HepG2 (cell line): ENCODE data around the gene ZSCAN20. TPM values are rescaled to one million over a fixed set of nuclear protein-coding genes. Genes with fewer than 3 reads are reported as not detected.
A peak's percentile ranks its signal among the peaks of the same experiment; 100 is the strongest.

Source experiments
- AGO1 ChIP-seq: fragments of 200-400 bp; formaldehyde crosslinking; IDR thresholded peaks from 2 replicates; pipeline ENCODE4 v1.6.1; 2017; ENCODE audit warnings: mild to moderate bottlenecking, low read depth, low read length, moderate library complexity; ENCODE audit not compliant: poor library complexity, severe bottlenecking
- DNMT3B ChIP-seq: conservative IDR thresholded peaks from 2 replicates; pipeline ENCODE4 v1.6.1; 2016; ENCODE audit warnings: missing biosample characterization, control low read depth
- ELF3 ChIP-seq: IDR thresholded peaks from 2 replicates; pipeline ENCODE4 v1.6.1; 2016; ENCODE audit warnings: missing genetic modification reagents, missing compliant biosample characterization
- GABPB1 ChIP-seq: IDR thresholded peaks from 2 replicates; pipeline ENCODE4 v1.6.1; 2016; ENCODE audit warnings: mild to moderate bottlenecking, missing genetic modification reagents, moderate library complexity, missing compliant biosample characterization
- HNRNPH1 ChIP-seq: fragments of 200-400 bp; formaldehyde crosslinking; optimal IDR thresholded peaks from 2 replicates; pipeline ENCODE3; 2017; ENCODE audit warnings: mild to moderate bottlenecking, low read depth, low read length
- IRF2 ChIP-seq: IDR thresholded peaks from 2 replicates; pipeline ENCODE4 v1.6.1; 2018; ENCODE audit warnings: missing genetic modification reagents, missing compliant biosample characterization
- NCOR1 ChIP-seq: fragments of 200-600 bp; sonication (generic); IDR thresholded peaks from 2 replicates; pipeline ENCODE4 v1.7.0; 2017; ENCODE audit warnings: antibody characterized with exemption, low read length, borderline replicate concordance
- NR2F2 ChIP-seq: IDR thresholded peaks from 2 replicates; pipeline ENCODE4 v1.6.1; 2012; ENCODE audit warnings: low read depth, inconsistent platforms, borderline replicate concordance
- ONECUT2 ChIP-seq: sonication (generic); formaldehyde crosslinking; IDR thresholded peaks from 2 replicates; pipeline ENCODE4 v1.4.0; 2020; ENCODE audit warnings: missing genetic modification reagents
- RFXAP ChIP-seq: sonication (generic); formaldehyde crosslinking; IDR thresholded peaks from 2 replicates; pipeline ENCODE4 v1.4.0; 2020; ENCODE audit warnings: missing genetic modification reagents, borderline replicate concordance
- RXRA ChIP-seq: sonication (generic); formaldehyde crosslinking; IDR thresholded peaks from 2 replicates; pipeline ENCODE4 v1.5.1; 2020; ENCODE audit warnings: missing genetic modification reagents
- SIN3A ChIP-seq: IDR thresholded peaks from 2 replicates; pipeline ENCODE4 v1.6.1; 2011; ENCODE audit warnings: low read depth, mild to moderate bottlenecking, control low read depth, low read length, borderline replicate concordance
- SP1 ChIP-seq, 2 experiments: fragments of 450-650 bp in 1 of 2; sonication (generic) in 1 of 2; formaldehyde crosslinking in 1 of 2; IDR thresholded peaks; 2 replicates each; pipeline versions ENCODE4 v1.4.0 to v1.6.1; 2016 to 2020; ENCODE audit warnings: missing genetic modification reagents in 1 of 2
- SP5 ChIP-seq: IDR thresholded peaks from 2 replicates; pipeline ENCODE4 v1.6.1; 2016; ENCODE audit warnings: low read depth, borderline replicate concordance
- TAF15 ChIP-seq: fragments of 200-400 bp; formaldehyde crosslinking; IDR thresholded peaks from one replicate; pipeline ENCODE4 v1.6.1; 2018; ENCODE audit warnings: mild to moderate bottlenecking, low read depth, low read length; ENCODE audit not compliant: poor library complexity, severe bottlenecking
- TBP ChIP-seq: sonication (generic); formaldehyde crosslinking; IDR thresholded peaks from 2 replicates; pipeline ENCODE4 v1.5.0; 2020; ENCODE audit warnings: missing genetic modification reagents
- ZBTB20 ChIP-seq: sonication (generic); formaldehyde crosslinking; IDR thresholded peaks from 2 replicates; pipeline ENCODE4 v1.8.1; 2023; ENCODE audit warnings: missing genetic modification reagents, low read depth, mild to moderate bottlenecking, borderline replicate concordance
- ZNF282 ChIP-seq: fragments of 450-650 bp; IDR thresholded peaks from 2 replicates; pipeline ENCODE4 v1.6.1; 2018; ENCODE audit not compliant: partially characterized antibody
- ZNF331 ChIP-seq: sonication (generic); formaldehyde crosslinking; IDR thresholded peaks from 2 replicates; pipeline ENCODE4 v1.4.0; 2020; ENCODE audit warnings: missing genetic modification reagents
- ZNF350 ChIP-seq: sonication (generic); formaldehyde crosslinking; IDR thresholded peaks from 2 replicates; pipeline ENCODE4 v1.4.0; 2020; ENCODE audit warnings: mild to moderate bottlenecking, low read depth, missing genetic modification reagents, borderline replicate concordance
- ZNF543 ChIP-seq: sonication (generic); formaldehyde crosslinking; IDR thresholded peaks from 2 replicates; pipeline ENCODE4 v1.4.0; 2020; ENCODE audit warnings: mild to moderate bottlenecking, missing genetic modification reagents
- ZNF558 ChIP-seq: sonication (generic); formaldehyde crosslinking; IDR thresholded peaks from 2 replicates; pipeline ENCODE4 v1.9.0; 2022; ENCODE audit warnings: mild to moderate bottlenecking, missing genetic modification reagents, borderline replicate concordance
- ZNF605 ChIP-seq: sonication (generic); formaldehyde crosslinking; IDR thresholded peaks from 2 replicates; pipeline ENCODE4 v1.8.0; 2022; ENCODE audit warnings: mild to moderate bottlenecking, missing genetic modification reagents
- ZNF703 ChIP-seq: sonication (generic); formaldehyde crosslinking; IDR thresholded peaks from 2 replicates; pipeline ENCODE4 v1.5.1; 2020; ENCODE audit warnings: missing genetic modification reagents, mild to moderate bottlenecking, moderate library complexity, borderline replicate concordance
- ZNF709 ChIP-seq: sonication (generic); formaldehyde crosslinking; IDR thresholded peaks from 2 replicates; pipeline ENCODE4 v1.5.0; 2020; ENCODE audit warnings: mild to moderate bottlenecking, missing genetic modification reagents
- ZNF772 ChIP-seq: sonication (generic); formaldehyde crosslinking; IDR thresholded peaks from 2 replicates; pipeline ENCODE4 v1.5.0; 2020; ENCODE audit warnings: mild to moderate bottlenecking, missing genetic modification reagents
- polyA plus RNA-seq, 8 experiments: library from polyadenylated mRNA; depleted of rRNA in 3 of 8; stranded (reverse) in 7 of 8; unstranded in 1 of 8; fragments of >200 nt; fragmentation: Illumina TruSeq in 4 of 8; extraction: Trizol in 4 of 8; gene quantifications; 2 replicates each; pipeline versions ENCODE4 v1.2.1 to v1.2.3, GENCODE V29; 2011 to 2016; ENCODE audit warnings: low read depth in 4 of 8, missing spikeins in 1 of 8, mixed read lengths in 1 of 8; ENCODE audit not compliant: insufficient read depth in 1 of 8
- total RNA-seq, 5 experiments: library from RNA; depleted of rRNA; stranded (reverse); fragments of >200 nt; fragmentation: Illumina TruSeq; extraction: Trizol; gene quantifications; 2 replicates each; pipeline ENCODE4 v1.2.3, GENCODE V29; 2016; ENCODE audit warnings: low read depth in 1 of 5
- TF ChIP-seq, protein P1 (sequence below): sonication (generic); formaldehyde crosslinking; IDR thresholded peaks from 2 replicates; pipeline ENCODE4 v1.4.0; 2020; ENCODE audit warnings: missing genetic modification reagents
- TF ChIP-seq, protein P2 (sequence below): IDR thresholded peaks from 2 replicates; pipeline ENCODE4 v1.6.1; 2012; ENCODE audit warnings: low read length, improper control_type of control experiment

ZSCAN20 gene
- total and polyA plus RNA-seq, 2 of the 13 experiments (the other 11 are each of a cell fraction or from before 2014, with no cell fraction given), result 1.1 to 2.8 TPM

DNA sequence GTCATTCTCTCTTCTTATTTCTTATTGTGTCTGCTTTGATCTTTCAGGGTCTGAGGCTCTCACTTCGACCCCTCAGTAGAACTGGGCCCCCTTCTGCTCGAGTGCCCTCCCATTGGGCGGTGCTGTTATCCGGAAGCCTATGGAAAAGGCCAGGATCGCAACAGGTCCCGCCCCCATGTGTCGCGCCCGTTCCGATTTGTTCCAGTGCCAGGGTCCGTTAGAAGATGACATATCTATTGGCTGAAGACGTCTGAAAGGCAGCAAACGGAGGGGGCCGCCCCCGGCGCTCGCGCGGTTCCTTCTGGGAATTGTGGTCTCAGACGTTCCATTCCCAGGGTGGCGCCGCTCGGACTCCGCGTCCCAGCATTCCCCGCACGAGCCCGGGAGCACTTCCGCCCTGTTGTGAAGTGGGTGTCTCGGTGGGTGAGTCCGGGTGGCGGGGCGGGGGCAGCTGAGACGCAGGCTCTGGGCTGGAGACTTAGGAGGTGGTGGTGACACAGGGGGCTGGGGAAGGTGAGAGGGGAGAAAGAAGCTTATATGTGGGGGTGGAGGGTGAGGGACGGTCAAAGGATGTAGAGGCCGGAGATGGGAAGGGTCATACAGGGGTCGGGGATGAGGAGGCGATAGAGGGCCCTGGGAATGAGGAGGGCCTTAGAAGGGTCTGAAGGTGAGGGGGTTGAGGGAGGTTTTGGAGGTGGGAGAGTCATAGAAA, at the start of gene ZSCAN20 (continued):
- no peak for TF ChIP-seq ZNF703 (CRISPR knock-in tag)
- peak; percentile 27; the same call in 1 of the 2 replicates for TF ChIP-seq SP5 (CRISPR knock-in tag)
- TF ChIP-seq ZNF772 (CRISPR knock-in tag), result peak; percentile 63; the same call in 1 of the 2 replicates
- TF ChIP-seq, protein P1, sequence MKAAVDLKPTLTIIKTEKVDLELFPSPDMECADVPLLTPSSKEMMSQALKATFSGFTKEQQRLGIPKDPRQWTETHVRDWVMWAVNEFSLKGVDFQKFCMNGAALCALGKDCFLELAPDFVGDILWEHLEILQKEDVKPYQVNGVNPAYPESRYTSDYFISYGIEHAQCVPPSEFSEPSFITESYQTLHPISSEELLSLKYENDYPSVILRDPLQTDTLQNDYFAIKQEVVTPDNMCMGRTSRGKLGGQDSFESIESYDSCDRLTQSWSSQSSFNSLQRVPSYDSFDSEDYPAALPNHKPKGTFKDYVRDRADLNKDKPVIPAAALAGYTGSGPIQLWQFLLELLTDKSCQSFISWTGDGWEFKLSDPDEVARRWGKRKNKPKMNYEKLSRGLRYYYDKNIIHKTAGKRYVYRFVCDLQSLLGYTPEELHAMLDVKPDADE (CRISPR knock-in tag), result no peak
- TF ChIP-seq SP1 (IDR thresholded peaks at IDR 0.05), result no peak
- peak; percentile 78 for TF ChIP-seq SP1 (CRISPR knock-in tag; IDR thresholded peaks at IDR 0.05)
- no peak for TF ChIP-seq ZBTB20 (CRISPR knock-in tag)
- TF ChIP-seq RFXAP (CRISPR knock-in tag), result no peak
- TF ChIP-seq NR2F2, result no peak
- peak; percentile 53 for TF ChIP-seq TAF15
- TF ChIP-seq IRF2 (CRISPR knock-in tag), result peak; percentile 75
- peak; percentile 98 for TF ChIP-seq GABPB1 (CRISPR knock-in tag)
- TF ChIP-seq, protein P2, sequence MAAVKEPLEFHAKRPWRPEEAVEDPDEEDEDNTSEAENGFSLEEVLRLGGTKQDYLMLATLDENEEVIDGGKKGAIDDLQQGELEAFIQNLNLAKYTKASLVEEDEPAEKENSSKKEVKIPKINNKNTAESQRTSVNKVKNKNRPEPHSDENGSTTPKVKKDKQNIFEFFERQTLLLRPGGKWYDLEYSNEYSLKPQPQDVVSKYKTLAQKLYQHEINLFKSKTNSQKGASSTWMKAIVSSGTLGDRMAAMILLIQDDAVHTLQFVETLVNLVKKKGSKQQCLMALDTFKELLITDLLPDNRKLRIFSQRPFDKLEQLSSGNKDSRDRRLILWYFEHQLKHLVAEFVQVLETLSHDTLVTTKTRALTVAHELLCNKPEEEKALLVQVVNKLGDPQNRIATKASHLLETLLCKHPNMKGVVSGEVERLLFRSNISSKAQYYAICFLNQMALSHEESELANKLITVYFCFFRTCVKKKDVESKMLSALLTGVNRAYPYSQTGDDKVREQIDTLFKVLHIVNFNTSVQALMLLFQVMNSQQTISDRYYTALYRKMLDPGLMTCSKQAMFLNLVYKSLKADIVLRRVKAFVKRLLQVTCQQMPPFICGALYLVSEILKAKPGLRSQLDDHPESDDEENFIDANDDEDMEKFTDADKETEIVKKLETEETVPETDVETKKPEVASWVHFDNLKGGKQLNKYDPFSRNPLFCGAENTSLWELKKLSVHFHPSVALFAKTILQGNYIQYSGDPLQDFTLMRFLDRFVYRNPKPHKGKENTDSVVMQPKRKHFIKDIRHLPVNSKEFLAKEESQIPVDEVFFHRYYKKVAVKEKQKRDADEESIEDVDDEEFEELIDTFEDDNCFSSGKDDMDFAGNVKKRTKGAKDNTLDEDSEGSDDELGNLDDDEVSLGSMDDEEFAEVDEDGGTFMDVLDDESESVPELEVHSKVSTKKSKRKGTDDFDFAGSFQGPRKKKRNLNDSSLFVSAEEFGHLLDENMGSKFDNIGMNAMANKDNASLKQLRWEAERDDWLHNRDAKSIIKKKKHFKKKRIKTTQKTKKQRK, result peak; percentile 67
- peak; percentile 52; the same call in 1 of the 2 replicates for TF ChIP-seq ZNF350
- peak; percentile 61 for TF ChIP-seq HNRNPH1
- TF ChIP-seq ZNF543 (CRISPR knock-in tag), result 0 out of 2 replicates have a peak, but pooled peaks have one; percentile 62
- TF ChIP-seq ZNF282, result no peak
- TF ChIP-seq AGO1, result peak; percentile 56
- 0 out of 2 replicates have a peak, but pooled peaks have one; percentile 36 for TF ChIP-seq SIN3A
- TF ChIP-seq ZNF709 (CRISPR knock-in tag), result no peak
- TF ChIP-seq NCOR1, result peak; percentile 47; the same call in 1 of the 2 replicates
- TF ChIP-seq TBP (CRISPR knock-in tag), result no peak
- no peak for TF ChIP-seq ZNF331
- no peak for TF ChIP-seq ONECUT2
- TF ChIP-seq RXRA, result 0 out of 2 replicates have a peak, but pooled peaks have one; percentile 29
- TF ChIP-seq DNMT3B (CRISPR knock-in tag), result no peak
- TF ChIP-seq ZNF558 (CRISPR knock-in tag), result no peak
- TF ChIP-seq ZNF605 (CRISPR knock-in tag), result peak; percentile 21; the same call in 1 of the 2 replicates
- TF ChIP-seq ELF3, result peak; percentile 46; the same call in 1 of the 2 replicates
